T-helper 9 cell (primary cell): ENCODE results near the gene ZNF93.
"Not testable (repeated sequence)": the region's sequence is repeated elsewhere in the genome, so short reads cannot be mapped to it uniquely, and the experiment has no call there.

Source experiments
- DNase-seq: peaks from one replicate; pipeline ENCODE4 v3.0.0-alpha.2; 2020
- total RNA-seq, 2 donors: gene quantifications; one replicate each; lab custom pipeline; 2026; lab: John Stamatoyannopoulos, UW

ZNF93 gene
- total RNA-seq: 3.1 to 9.0 reads per million in 2 donors

- peak; percentile 78 for DNase-seq
Observed at GRCh38 chr19:19900729-19901444, at the start of gene ZNF93. Gene ZNF93 (plus strand): TSS chr19:19900946. CDS start chr19:19901089, 143 bp downstream.

GRCh38 chr19:19851740-19852139, 49.0 kb upstream of the ZNF93 start:
- DNase-seq: not testable (repeated sequence)

- DNase-seq: no peak
Observed at GRCh38 chr19:19858751-19859150, 42.0 kb upstream of the ZNF93 start.

GRCh38 chr19:19860756-19861390, 39.9 kb upstream of the ZNF93 start:
- DNase-seq: peak; percentile 39

- peak; percentile 91 for DNase-seq
Observed at GRCh38 chr19:19865750-19866610, 34.8 kb upstream of the ZNF93 start, which contains the start of gene ZNF253. Gene ZNF253 (plus strand): TSS chr19:19865882. CDS start chr19:19865997, 115 bp downstream.

- DNase-seq: peak; percentile 28
Observed at GRCh38 chr19:19866611-19867248, 34.0 kb upstream of the ZNF93 start.

GRCh38 chr19:19870086-19870485, 30.7 kb upstream of the ZNF93 start:
- not testable (repeated sequence) for DNase-seq

- DNase-seq: no peak
Observed at GRCh38 chr19:19871932-19872331, 28.8 kb upstream of the ZNF93 start.

- no peak for DNase-seq
Observed at GRCh38 chr19:19873381-19873780, 27.4 kb upstream of the ZNF93 start.

- no peak for DNase-seq
Observed at GRCh38 chr19:19877724-19878123, 23.0 kb upstream of the ZNF93 start.

GRCh38 chr19:19884583-19884982, 16.2 kb upstream of the ZNF93 start:
- no peak for DNase-seq

GRCh38 chr19:19892055-19892941, 8.4 kb upstream of the ZNF93 start:
- not testable (repeated sequence) for DNase-seq

GRCh38 chr19:19900139-19900728, 512 bp upstream of the ZNF93 start:
- DNase-seq: no peak

- DNase-seq: not testable (repeated sequence)
Observed at GRCh38 chr19:19907551-19907950, 6.8 kb downstream of the ZNF93 start.

- no peak for DNase-seq
Observed at GRCh38 chr19:19909654-19910053, 8.9 kb downstream of the ZNF93 start.

GRCh38 chr19:19911150-19911549, 10.4 kb downstream of the ZNF93 start:
- no peak for DNase-seq

GRCh38 chr19:19914596-19914995, 13.8 kb downstream of the ZNF93 start:
- no peak for DNase-seq

GRCh38 chr19:19930417-19930816, 29.7 kb downstream of the ZNF93 start:
- DNase-seq: peak; percentile 12

GRCh38 chr19:19933432-19934314, 32.9 kb downstream of the ZNF93 start:
- not testable (repeated sequence) for DNase-seq

GRCh38 chr19:19937403-19937802, 36.7 kb downstream of the ZNF93 start:
- no peak for DNase-seq
